GM19043 (cell line): ENCODE measurements around the gene NKPD1.

Source experiments
- ATAC-seq: cut with Tn5 transposase; IDR thresholded peaks from one replicate; pipeline ENCODE4 v1.9.1; 2021; ENCODE audit warnings: low read depth; ENCODE audit not compliant: unreplicated experiment

Gene NKPD1

DNA sequence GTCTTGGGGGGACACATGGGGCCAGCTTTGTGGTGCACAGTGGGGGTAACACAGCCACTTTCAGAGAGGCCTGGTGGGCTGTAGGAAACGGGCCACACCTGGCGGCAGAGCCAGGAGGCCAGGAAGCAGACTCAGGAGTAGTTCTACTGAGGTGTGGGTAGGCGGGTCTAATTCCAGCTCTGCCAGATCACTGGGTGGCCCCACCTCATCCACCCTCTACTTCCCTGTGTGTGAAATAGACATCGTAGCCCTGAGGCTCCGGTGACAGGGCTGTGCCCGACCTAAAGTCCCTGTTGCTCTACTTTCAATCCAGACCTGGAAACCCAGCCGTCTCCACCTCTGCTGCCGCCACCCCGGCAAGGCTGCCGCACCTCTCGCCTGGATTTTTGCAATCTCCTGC lies 4.0 kb downstream of the NKPD1 start:
- no peak for ATAC-seq

GRCh38 chr19:45156011-45156630 lies 4.7 kb downstream of the NKPD1 start:
- ATAC-seq, result no peak

DNA sequence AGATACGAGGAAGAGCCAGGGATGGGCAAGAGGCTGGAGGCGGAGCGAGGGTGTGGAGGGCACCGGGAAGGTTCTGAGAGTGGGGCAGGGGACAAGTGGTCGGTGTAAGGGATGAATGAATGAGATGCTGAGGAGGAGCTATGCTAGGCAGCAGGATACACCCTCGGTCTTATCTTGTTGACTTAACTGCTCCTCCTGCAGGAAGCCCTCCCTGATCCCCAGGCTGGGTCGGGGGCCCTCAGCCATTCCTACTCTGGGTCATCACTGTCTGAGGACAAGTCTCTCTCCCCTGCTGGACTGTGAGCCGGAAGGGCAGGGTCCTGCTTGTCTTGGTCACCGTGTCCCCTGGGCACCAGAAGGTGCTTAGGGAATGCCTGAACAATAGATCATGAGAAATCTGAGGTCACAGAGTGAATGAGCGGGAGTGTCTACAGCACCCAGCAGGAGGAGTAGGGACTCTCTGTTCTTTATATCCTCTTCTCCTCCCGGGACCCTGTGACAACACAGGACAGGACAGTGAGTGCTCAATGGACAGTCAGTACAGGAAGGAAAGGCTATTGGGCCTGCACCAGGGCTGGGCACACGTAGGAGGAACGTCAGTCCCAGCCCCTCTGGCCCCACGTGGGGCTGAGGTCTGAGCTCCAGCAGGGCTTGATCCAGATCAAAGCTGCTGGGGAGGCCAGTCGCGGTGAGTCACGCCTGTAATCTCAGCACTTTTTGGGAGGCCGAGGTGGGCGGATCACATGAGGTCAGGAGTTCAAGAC lies 6.5 kb downstream of the NKPD1 start:
- ATAC-seq, result no peak

GRCh38 chr19:45153339-45154063 lies 7.3 kb downstream of the NKPD1 start:
- ATAC-seq, result no peak

DNA sequence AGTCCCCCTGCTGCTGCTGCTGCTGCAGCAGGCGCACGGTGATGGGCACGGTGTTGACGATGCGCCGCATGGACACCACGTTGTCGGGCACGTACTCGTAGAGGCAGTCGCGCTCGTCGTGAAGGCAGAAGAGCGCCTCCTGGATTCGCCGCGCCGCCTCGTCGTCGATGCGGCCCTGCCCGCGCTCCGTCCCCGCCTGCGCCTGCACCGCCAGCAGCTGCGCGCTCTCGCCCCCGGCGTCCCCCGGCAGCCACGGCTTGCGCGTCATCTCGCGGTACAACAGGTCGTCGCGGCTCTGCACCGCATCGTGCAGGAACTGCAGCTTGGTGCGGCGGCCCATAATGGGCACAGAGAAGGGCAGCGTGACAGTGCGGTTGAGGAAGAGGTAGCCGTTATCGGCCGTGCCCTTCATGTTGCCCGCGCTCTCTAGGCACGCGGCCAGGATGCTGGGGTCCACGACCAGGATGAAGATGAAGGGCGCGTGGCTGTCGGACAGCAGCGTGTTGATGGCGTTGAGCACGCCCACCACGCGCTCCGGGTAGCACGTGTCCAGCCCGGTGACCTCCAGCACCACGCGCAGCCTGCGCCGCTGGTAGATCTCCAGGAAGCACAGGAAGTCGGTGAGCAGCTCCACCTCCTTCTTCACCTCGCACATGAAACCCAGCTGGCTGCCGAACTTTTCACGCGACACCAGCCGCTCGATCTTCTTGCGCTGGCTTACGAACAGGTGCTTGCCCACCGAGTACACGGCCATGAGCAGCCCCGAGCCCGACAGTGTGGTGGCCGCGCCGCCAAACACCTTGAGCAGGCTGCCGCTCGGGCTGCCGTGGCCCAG lies 8.1 kb downstream of the NKPD1 start:
- no peak for ATAC-seq

GRCh38 chr19:45151821-45152503 lies 8.8 kb downstream of the NKPD1 start:
- ATAC-seq, result no peak

DNA sequence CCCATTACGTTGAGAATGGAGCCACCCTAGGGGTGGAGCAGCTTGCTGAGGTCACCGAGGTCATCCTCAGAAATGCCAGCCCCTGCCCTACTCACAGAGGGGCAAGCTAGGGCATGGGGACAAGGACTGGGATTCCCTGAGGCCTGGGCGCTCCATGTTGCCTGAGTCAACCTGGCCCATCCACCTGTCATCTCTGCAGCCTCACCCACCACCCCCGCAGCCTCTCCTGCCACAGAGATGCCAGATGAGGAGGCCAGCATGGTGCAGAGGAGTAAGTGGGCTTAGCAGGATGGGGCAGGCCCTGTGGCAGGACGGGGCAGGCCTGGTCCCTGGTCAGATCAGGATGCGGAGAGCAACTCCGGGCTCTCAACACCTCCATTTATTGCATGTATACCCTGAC lies 9.5 kb downstream of the NKPD1 start:
- no peak for ATAC-seq

DNA sequence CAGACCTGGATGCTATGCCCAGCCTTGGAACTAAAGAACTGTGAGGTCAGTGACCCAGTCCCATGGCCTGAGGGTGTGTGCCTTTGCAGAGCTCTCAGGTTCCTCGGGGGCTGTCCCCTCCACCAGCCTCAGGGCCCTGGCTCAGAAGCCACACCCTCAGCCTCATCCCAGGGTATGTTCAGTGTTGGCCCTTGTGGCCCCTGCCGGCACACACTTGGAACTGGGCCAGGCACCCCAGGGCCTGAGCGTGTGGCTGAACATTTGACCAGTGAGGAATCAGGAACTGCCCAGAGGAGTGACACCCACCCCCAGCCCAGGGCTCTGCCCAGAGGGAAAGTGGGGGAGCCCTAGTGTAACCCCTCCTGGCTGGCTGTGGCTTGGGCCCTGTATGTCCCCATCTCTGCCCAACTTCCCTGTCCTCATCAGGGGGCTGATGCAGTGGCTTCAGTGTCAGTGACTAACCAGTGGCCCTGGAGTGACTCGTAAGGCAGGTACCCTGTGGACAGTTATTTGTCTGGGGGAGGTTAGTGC lies 10.0 kb downstream of the NKPD1 start:
- no peak for ATAC-seq

- ATAC-seq, result no peak
Measured at GRCh38 chr19:45150180-45150579, 10.6 kb downstream of the NKPD1 start.

- ATAC-seq, result no peak
Measured at GRCh38 chr19:45149129-45149528, 11.7 kb downstream of the NKPD1 start.

GRCh38 chr19:45147835-45148676 lies 12.7 kb downstream of the NKPD1 start:
- no peak for ATAC-seq

GRCh38 chr19:45146741-45147205 lies 14.0 kb downstream of the NKPD1 start:
- ATAC-seq, result no peak

DNA sequence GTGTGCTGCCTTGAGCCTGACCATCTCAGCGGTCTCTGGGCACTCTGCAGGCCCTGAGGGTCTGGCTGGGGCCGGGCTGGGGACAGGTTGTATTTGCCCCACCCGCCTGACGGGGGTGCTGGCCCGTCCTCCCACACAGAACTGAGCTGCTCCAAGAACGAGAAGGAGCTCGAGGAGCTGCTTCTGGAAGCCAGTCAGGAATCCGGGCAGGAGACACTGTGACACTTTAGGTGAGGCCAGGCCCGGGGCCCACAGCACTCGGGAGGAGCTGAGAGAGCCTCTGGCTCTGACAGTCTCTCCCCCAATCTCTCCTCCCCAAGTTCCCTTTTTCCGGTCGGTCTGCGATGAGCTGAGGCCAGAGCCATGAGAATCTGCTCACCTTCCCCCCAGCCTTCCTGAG lies 14.5 kb downstream of the NKPD1 start:
- no peak for ATAC-seq

GRCh38 chr19:45145270-45146189 lies 15.3 kb downstream of the NKPD1 start:
- ATAC-seq, result no peak

- ATAC-seq, result no peak
Measured at GRCh38 chr19:45144431-45145269, 16.1 kb downstream of the NKPD1 start.

GRCh38 chr19:45142726-45143110 lies 18.1 kb downstream of the NKPD1 start:
- ATAC-seq, result no peak
